HCT116 (cell line): ENCODE data around the gene SYTL5. TPM values are rescaled to one million over a fixed set of nuclear protein-coding genes. Genes with fewer than 3 reads are reported as not detected.

ENCODE experiments used
- ATAC-seq: fragments of 200-7000 bp; cut with Tn5 transposase; 2 replicates; pipeline ENCODE4 v1.9.1; 2020; ENCODE audit warnings: mild to moderate bottlenecking, moderate library complexity
- BruUV-seq: library from RNA; stranded (reverse); fragments of 400-500 nt; replicated peaks from 2 replicates; lab custom pipeline; 2021; lab: Mats Ljungman, UMichigan
- CTCF ChIA-PET: fragments of 300-600 bp; sonication (Branson Sonifier 250); formaldehyde crosslinking; loops from one replicate; lab custom pipeline; 2021; ENCODE audit warnings: antibody characterized with exemption; lab: Charles Lee
- POLR2A ChIA-PET: fragments of 300-600, 350-600 bp; sonication (Branson Sonifier 250); formaldehyde crosslinking; loops from one replicate; lab custom pipeline; 2021; ENCODE audit warnings: antibody characterized with exemption; lab: Charles Lee
- RAD21 ChIA-PET, 2 experiments: fragments of 300-600 bp; sonication (Branson Sonifier 250); formaldehyde crosslinking; loops; one replicate each; lab custom pipeline; 2023; ENCODE audit warnings: low total read pairs in 2 of 2; ENCODE audit not compliant: uncharacterized antibody in 2 of 2, unreplicated experiment in 2 of 2, low non-redundant PET in 1 of 2; lab: Charles Lee
- DNase-seq: peaks from one replicate; pipeline ENCODE4 v3.0.0-alpha.2; 2010; ENCODE audit warnings: low read depth, low spot score
- H2AFZ ChIP-seq: fragments of 200-600 bp; shearing (Covaris generic), sonication (generic); 2 replicates; pipeline ENCODE4 v1.6.1; 2017; ENCODE audit warnings: low read depth, mixed run types, mixed read lengths, antibody characterized with exemption, low read length; ENCODE audit not compliant: poor library complexity, severe bottlenecking
- H3K27ac ChIP-seq: 2 replicates; pipeline ENCODE4 v1.5.1; 2012; ENCODE audit warnings: low read depth, low read length
- H3K27me3 ChIP-seq: fragments of 200-600 bp; sonication (generic); 2 replicates; pipeline ENCODE4 v1.6.1; 2016; ENCODE audit warnings: mixed run types, low read length, mixed read lengths; ENCODE audit not compliant: insufficient read depth
- H3K36me3 ChIP-seq, 2 experiments: fragments of 200-500 bp in 1 of 2; fragments of 200-600 bp in 1 of 2; sonication (Bioruptor generic) in 1 of 2; sonication (generic) in 1 of 2; 2 replicates each; pipeline versions ENCODE4 v1.5.1 to v1.6.1; 2014 to 2016; ENCODE audit warnings: low read length in 2 of 2, inconsistent platforms in 1 of 2, mixed read lengths in 1 of 2, mixed run types in 1 of 2; ENCODE audit not compliant: insufficient read depth in 2 of 2, control insufficient read depth in 1 of 2
- H3K4me1 ChIP-seq, 2 experiments: fragments of 200-600 bp in 1 of 2; sonication (generic) in 1 of 2; 2 replicates each; pipeline versions ENCODE4 v1.5.1 to v1.6.1; 2012 to 2017; ENCODE audit warnings: low read length in 2 of 2, inconsistent platforms in 1 of 2, mild to moderate bottlenecking in 1 of 2, mixed read lengths in 1 of 2, mixed run types in 1 of 2, moderate library complexity in 1 of 2; ENCODE audit not compliant: insufficient read depth in 2 of 2, control insufficient read depth in 1 of 2
- H3K4me2 ChIP-seq: fragments of 200-600 bp; sonication (generic); 2 replicates; pipeline ENCODE4 v1.6.1; 2017; ENCODE audit warnings: mixed run types, low read length, mixed read lengths
- H3K4me3 ChIP-seq, 2 experiments: fragments of 200-600 bp in 1 of 2; sonication (generic) in 1 of 2; replicated peaks in 1 of 2; 2 replicates each; pipeline ENCODE4 v1.5.1; 2011 to 2016; ENCODE audit warnings: low read length in 2 of 2, control low read depth in 1 of 2, low read depth in 1 of 2, mild to moderate bottlenecking in 1 of 2, mixed read lengths in 1 of 2, mixed run types in 1 of 2
- H3K79me2 ChIP-seq: fragments of 200-600 bp; sonication (generic); 2 replicates; pipeline ENCODE4 v1.6.1; 2017; ENCODE audit warnings: mild to moderate bottlenecking, mixed run types, low read length, moderate library complexity, mixed read lengths; ENCODE audit not compliant: insufficient read depth
- H3K9ac ChIP-seq: fragments of 200-600 bp; sonication (generic); 2 replicates; pipeline ENCODE4 v1.6.1; 2016; ENCODE audit warnings: low read length, mixed read lengths
- H3K9me2 ChIP-seq: fragments of 200-600 bp; sonication (generic), shearing (Covaris generic); 2 replicates; pipeline ENCODE4 v1.6.1; 2017; ENCODE audit warnings: mixed run types, mild to moderate bottlenecking, moderate library complexity; ENCODE audit not compliant: insufficient read depth
- H3K9me3 ChIP-seq, 2 experiments: fragments of 200-500 bp in 1 of 2; fragments of 200-600 bp in 1 of 2; sonication (Bioruptor generic) in 1 of 2; sonication (generic) in 1 of 2; 2 replicates each; pipeline ENCODE4 v1.6.1; 2014 to 2017; ENCODE audit warnings: low read length in 2 of 2, mixed read lengths in 2 of 2, inconsistent platforms in 1 of 2, low read depth in 1 of 2, mild to moderate bottlenecking in 1 of 2, mixed run types in 1 of 2, moderate library complexity in 1 of 2; ENCODE audit not compliant: control insufficient read depth in 1 of 2, insufficient read depth in 1 of 2
- H4K20me1 ChIP-seq: fragments of 200-600 bp; sonication (generic), shearing (Covaris generic); 2 replicates; pipeline ENCODE4 v1.6.1; 2017; ENCODE audit warnings: mixed run types, mild to moderate bottlenecking, moderate library complexity; ENCODE audit not compliant: insufficient read depth
- ATF3 ChIP-seq: IDR thresholded peaks from 2 replicates; pipeline ENCODE4 v1.6.1; 2012
- CBX3 ChIP-seq: IDR thresholded peaks from 2 replicates; pipeline ENCODE4 v1.6.1; 2012; ENCODE audit warnings: low read depth
- CEBPB ChIP-seq: IDR thresholded peaks from 2 replicates; pipeline ENCODE4 v1.6.1; 2012; ENCODE audit warnings: low read depth
- EGR1 ChIP-seq: IDR thresholded peaks from 2 replicates; pipeline ENCODE4 v1.6.1; 2012; ENCODE audit warnings: low read depth
- ELF1 ChIP-seq: IDR thresholded peaks from 2 replicates; pipeline ENCODE4 v1.6.1; 2012; ENCODE audit warnings: low read depth, borderline replicate concordance
- EZH2 ChIP-seq: fragments of 200-600 bp; sonication (generic); IDR thresholded peaks from 2 replicates; pipeline ENCODE4 v1.6.1; 2017; ENCODE audit warnings: antibody characterized with exemption, mixed run types
- FOSL1 ChIP-seq: IDR thresholded peaks from 2 replicates; pipeline ENCODE4 v1.6.1; 2012; ENCODE audit warnings: low read depth
- JUND ChIP-seq: IDR thresholded peaks from 2 replicates; pipeline ENCODE4 v1.6.1; 2012
- POLR2A ChIP-seq: IDR thresholded peaks from 2 replicates; pipeline ENCODE4 v1.7.0; 2011; ENCODE audit warnings: borderline replicate concordance; ENCODE audit not compliant: insufficient read depth, insufficient read length; ENCODE audit errors: extremely low read depth
- SIN3A ChIP-seq: IDR thresholded peaks from 2 replicates; pipeline ENCODE4 v1.6.1; 2012; ENCODE audit warnings: low read depth
- SP1 ChIP-seq: IDR thresholded peaks from 2 replicates; pipeline ENCODE4 v1.6.1; 2012; ENCODE audit warnings: low read depth
- SRF ChIP-seq: IDR thresholded peaks from 2 replicates; pipeline ENCODE4 v1.6.1; 2012; ENCODE audit warnings: low read depth
- TCF7L2 ChIP-seq: IDR thresholded peaks from 2 replicates; pipeline ENCODE4 v1.7.0; 2011; ENCODE audit warnings: borderline replicate concordance, inconsistent platforms; ENCODE audit not compliant: insufficient read depth, insufficient read length; ENCODE audit errors: extremely low read depth
- ZBTB33 ChIP-seq: IDR thresholded peaks from 2 replicates; pipeline ENCODE4 v1.6.1; 2011; ENCODE audit warnings: mild to moderate bottlenecking, low read length, moderate library complexity; ENCODE audit not compliant: insufficient replicate concordance; ENCODE audit errors: extremely low read depth
- ZFX ChIP-seq: fragments of 450-650 bp; IDR thresholded peaks from 2 replicates; pipeline ENCODE4 v1.6.1; 2017
- ZNF274 ChIP-seq: fragments of 200-500 bp; sonication (Bioruptor generic); IDR thresholded peaks from 2 replicates; pipeline ENCODE4 v1.6.1; 2014; ENCODE audit warnings: mild to moderate bottlenecking, low read depth, low read length, inconsistent platforms
- intact Hi-C: fragments of 100-400 bp; cut with micrococcal nuclease; formaldehyde crosslinking; loops from 2 replicates; pipeline ENCODE4 v1.10.0; 2022
- total RNA-seq: library from RNA; stranded (reverse); gene quantifications from one replicate; pipeline ENCODE4 v1.2.1, GENCODE V29; 2021; ENCODE audit not compliant: unreplicated experiment
- TF ChIP-seq, protein P1 (sequence below), 3 experiments: fragments of 200-600 bp in 1 of 3; sonication (generic) in 1 of 3; IDR thresholded peaks in 2 of 3; conservative IDR thresholded peaks in 1 of 3; 2 replicates each; pipeline ENCODE4 v1.5.1; 2012 to 2017; ENCODE audit warnings: low read depth in 2 of 3, low read length in 2 of 3, antibody characterized with exemption in 1 of 3, borderline replicate concordance in 1 of 3, control low read depth in 1 of 3, mild to moderate bottlenecking in 1 of 3, mixed read lengths in 1 of 3, mixed run types in 1 of 3, moderate library complexity in 1 of 3; ENCODE audit not compliant: insufficient read depth in 1 of 3
- TF ChIP-seq, protein P2 (sequence below): IDR thresholded peaks from 2 replicates; pipeline ENCODE4 v1.6.1; 2012

Gene SYTL5
- total RNA-seq, 1 experiment from 2014 or later, result 0.20 TPM

- H3K4me1 ChIP-seq, result no peaks in the 10 kb centered on the region
- POLR2A ChIA-PET, result no interaction called here
- no peaks in the 10 kb centered on the region for H4K20me1 ChIP-seq
- TF ChIP-seq EZH2 (no peak), EGR1 (no peak), POLR2A (no peak), CEBPB (no peak), CBX3 (no peak), ATF3 (no peak), SRF (no peak), FOSL1 (no peak), ZFX (no peak)
- TF ChIP-seq, protein P1, sequence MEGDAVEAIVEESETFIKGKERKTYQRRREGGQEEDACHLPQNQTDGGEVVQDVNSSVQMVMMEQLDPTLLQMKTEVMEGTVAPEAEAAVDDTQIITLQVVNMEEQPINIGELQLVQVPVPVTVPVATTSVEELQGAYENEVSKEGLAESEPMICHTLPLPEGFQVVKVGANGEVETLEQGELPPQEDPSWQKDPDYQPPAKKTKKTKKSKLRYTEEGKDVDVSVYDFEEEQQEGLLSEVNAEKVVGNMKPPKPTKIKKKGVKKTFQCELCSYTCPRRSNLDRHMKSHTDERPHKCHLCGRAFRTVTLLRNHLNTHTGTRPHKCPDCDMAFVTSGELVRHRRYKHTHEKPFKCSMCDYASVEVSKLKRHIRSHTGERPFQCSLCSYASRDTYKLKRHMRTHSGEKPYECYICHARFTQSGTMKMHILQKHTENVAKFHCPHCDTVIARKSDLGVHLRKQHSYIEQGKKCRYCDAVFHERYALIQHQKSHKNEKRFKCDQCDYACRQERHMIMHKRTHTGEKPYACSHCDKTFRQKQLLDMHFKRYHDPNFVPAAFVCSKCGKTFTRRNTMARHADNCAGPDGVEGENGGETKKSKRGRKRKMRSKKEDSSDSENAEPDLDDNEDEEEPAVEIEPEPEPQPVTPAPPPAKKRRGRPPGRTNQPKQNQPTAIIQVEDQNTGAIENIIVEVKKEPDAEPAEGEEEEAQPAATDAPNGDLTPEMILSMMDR (IDR thresholded peaks at IDR 0.05 in 2 of 3, conservative IDR thresholded peaks at IDR 0.05 in 1 of 3; ENCODE audit: borderline replicate concordance in 1 of 3, insufficient read depth in 1 of 3, low read depth in 2 of 3, low read length in 2 of 3), result no peak
- TF ChIP-seq, all 23 proteins: peak for 0
- RAD21 ChIA-PET, result no interaction called here
- DNase-seq, result no peak
- BruUV-seq, result no TSS peak
- no peak overlapping the region for H2AFZ ChIP-seq
- intact Hi-C loops, result no loop called here
- H3K27me3 ChIP-seq, result no peaks in the 10 kb centered on the region
- CTCF ChIA-PET, result no interaction called here
- no peaks in the 10 kb centered on the region for H3K9me3 ChIP-seq
- H3K36me3 ChIP-seq, result no peaks in the 10 kb centered on the region
- no peaks in the 10 kb centered on the region for H3K9me2 ChIP-seq
- no peaks in the 10 kb centered on the region for H3K79me2 ChIP-seq
- no peak for ATAC-seq
- H3K4me2 ChIP-seq, result no peak overlapping the region
- H3K9ac ChIP-seq, result no peak overlapping the region
- no peak overlapping the region for H3K27ac ChIP-seq
- H3K4me3 ChIP-seq, result no peak overlapping the region
Measured at GRCh38 chrX:38149016-38149415, 142.7 kb downstream of the SYTL5 start.

- no peaks in the 10 kb centered on the region for H3K36me3 ChIP-seq
- H3K79me2 ChIP-seq, result no peaks in the 10 kb centered on the region
- no peak overlapping the region for H3K27ac ChIP-seq
- no peak overlapping the region for H2AFZ ChIP-seq
- H3K4me3 ChIP-seq, result no peak overlapping the region
- no peaks in the 10 kb centered on the region for H3K27me3 ChIP-seq
- no TSS peak for BruUV-seq
- H3K9me3 ChIP-seq, result no peaks in the 10 kb centered on the region
- no peak for DNase-seq
- H3K4me1 ChIP-seq, result no peaks in the 10 kb centered on the region
- CTCF ChIA-PET, result no interaction called here
- H3K9ac ChIP-seq, result no peak overlapping the region
- no peaks in the 10 kb centered on the region for H4K20me1 ChIP-seq
- no peak for ATAC-seq
- RAD21 ChIA-PET, result no interaction called here
- POLR2A ChIA-PET, result no interaction called here
- intact Hi-C loops, result no loop called here
- no peak overlapping the region for H3K4me2 ChIP-seq
- H3K9me2 ChIP-seq, result no peaks in the 10 kb centered on the region
- TF ChIP-seq JUND, result no peak
- TF ChIP-seq SP1, result no peak
- TF ChIP-seq ELF1, result no peak
- TF ChIP-seq SIN3A, result no peak
- no peak for TF ChIP-seq ATF3
- no peak for TF ChIP-seq ZNF274
- no peak for TF ChIP-seq ZBTB33
- TF ChIP-seq, protein P2, sequence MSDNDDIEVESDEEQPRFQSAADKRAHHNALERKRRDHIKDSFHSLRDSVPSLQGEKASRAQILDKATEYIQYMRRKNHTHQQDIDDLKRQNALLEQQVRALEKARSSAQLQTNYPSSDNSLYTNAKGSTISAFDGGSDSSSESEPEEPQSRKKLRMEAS, result no peak
- no peak for TF ChIP-seq TCF7L2
- no peak for TF ChIP-seq POLR2A
- no peak for TF ChIP-seq EZH2
Measured at GRCh38 chrX:38150993-38151392, 144.6 kb downstream of the SYTL5 start.
